Measurements from ENCODE around the gene IRF2BP1.

IRF2BP1 gene

DNA sequence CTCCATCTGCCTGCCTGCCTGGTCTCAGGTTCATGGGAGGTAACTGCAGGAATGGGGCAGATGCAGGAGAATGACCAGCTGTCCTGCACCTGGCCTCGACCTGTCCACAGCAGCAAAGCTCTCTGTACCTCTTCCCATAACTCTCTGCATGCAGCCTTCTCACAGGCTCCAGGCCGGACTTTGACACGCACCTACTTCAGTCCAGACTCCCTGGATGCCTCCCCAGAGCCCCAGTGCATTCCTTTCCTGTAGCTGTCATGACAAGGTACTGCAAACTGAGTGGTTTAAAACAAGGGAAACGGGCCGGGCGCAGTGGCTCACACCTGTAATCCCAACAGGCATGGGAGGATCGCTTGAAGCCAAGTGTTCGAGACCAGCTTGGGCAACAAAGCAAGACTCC lies 25.4 kb upstream of the IRF2BP1 start:
- no peak for TF ChIP-seq BACH2 (CRISPR knock-in tag; IDR thresholded peaks at IDR 0.05; ENCODE audit: borderline replicate concordance)
- no peak for TF ChIP-seq ZNF8 (CRISPR knock-in tag; IDR thresholded peaks at IDR 0.05)
- no peak for TF ChIP-seq SNAI2 (CRISPR knock-in tag; IDR thresholded peaks at IDR 0.05)
- no peak for TF ChIP-seq CSRNP3 (CRISPR knock-in tag; IDR thresholded peaks at IDR 0.05)
- no peak for TF ChIP-seq RARB (CRISPR knock-in tag; IDR thresholded peaks at IDR 0.05)
- no peak for TF ChIP-seq ZFP3 (CRISPR knock-in tag; IDR thresholded peaks at IDR 0.05)
- TF ChIP-seq TOX (CRISPR knock-in tag; IDR thresholded peaks at IDR 0.05; ENCODE audit: borderline replicate concordance), result no peak
- no peak for TF ChIP-seq GLIS3 (CRISPR knock-in tag; IDR thresholded peaks at IDR 0.05)
- TF ChIP-seq OSR1 (CRISPR knock-in tag; IDR thresholded peaks at IDR 0.05), result no peak
- no peak for TF ChIP-seq ESRRG (CRISPR knock-in tag; IDR thresholded peaks at IDR 0.05)
- TF ChIP-seq ARNTL (CRISPR knock-in tag; IDR thresholded peaks at IDR 0.05; ENCODE audit: borderline replicate concordance, low read depth), result no peak
- TF ChIP-seq, protein P1, sequence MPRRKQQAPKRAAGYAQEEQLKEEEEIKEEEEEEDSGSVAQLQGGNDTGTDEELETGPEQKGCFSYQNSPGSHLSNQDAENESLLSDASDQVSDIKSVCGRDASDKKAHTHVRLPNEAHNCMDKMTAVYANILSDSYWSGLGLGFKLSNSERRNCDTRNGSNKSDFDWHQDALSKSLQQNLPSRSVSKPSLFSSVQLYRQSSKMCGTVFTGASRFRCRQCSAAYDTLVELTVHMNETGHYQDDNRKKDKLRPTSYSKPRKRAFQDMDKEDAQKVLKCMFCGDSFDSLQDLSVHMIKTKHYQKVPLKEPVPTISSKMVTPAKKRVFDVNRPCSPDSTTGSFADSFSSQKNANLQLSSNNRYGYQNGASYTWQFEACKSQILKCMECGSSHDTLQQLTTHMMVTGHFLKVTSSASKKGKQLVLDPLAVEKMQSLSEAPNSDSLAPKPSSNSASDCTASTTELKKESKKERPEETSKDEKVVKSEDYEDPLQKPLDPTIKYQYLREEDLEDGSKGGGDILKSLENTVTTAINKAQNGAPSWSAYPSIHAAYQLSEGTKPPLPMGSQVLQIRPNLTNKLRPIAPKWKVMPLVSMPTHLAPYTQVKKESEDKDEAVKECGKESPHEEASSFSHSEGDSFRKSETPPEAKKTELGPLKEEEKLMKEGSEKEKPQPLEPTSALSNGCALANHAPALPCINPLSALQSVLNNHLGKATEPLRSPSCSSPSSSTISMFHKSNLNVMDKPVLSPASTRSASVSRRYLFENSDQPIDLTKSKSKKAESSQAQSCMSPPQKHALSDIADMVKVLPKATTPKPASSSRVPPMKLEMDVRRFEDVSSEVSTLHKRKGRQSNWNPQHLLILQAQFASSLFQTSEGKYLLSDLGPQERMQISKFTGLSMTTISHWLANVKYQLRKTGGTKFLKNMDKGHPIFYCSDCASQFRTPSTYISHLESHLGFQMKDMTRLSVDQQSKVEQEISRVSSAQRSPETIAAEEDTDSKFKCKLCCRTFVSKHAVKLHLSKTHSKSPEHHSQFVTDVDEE (CRISPR knock-in tag; IDR thresholded peaks at IDR 0.05), result no peak

DNA sequence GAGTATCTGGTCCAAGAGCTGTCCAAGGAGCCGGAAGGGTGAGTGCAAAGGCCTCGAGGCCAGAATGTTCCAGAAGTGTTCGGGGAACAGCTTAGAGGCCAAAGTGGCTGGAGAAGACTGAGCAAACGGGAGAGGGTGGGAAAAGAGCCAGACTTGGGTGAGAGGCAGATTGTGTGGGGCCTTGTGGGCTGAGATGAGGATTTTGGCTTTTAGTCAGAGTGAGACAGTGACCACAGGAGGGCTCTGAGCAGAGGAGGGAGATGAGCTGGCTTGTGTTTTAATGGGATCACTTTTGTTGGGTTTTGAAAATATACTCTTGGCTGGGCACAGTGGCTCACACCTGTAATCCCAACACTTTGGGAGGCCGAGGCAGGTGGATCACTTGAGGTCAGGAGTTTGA lies 23.0 kb upstream of the IRF2BP1 start:
- no peak for ATAC-seq

More for the DNA sequence above, 25.4 kb upstream of the IRF2BP1 start:
- no peak; the same call in 2 of the 3 replicates for ATAC-seq

More for the DNA sequence above, 23.0 kb upstream of the IRF2BP1 start:
- TF ChIP-seq, protein P2, sequence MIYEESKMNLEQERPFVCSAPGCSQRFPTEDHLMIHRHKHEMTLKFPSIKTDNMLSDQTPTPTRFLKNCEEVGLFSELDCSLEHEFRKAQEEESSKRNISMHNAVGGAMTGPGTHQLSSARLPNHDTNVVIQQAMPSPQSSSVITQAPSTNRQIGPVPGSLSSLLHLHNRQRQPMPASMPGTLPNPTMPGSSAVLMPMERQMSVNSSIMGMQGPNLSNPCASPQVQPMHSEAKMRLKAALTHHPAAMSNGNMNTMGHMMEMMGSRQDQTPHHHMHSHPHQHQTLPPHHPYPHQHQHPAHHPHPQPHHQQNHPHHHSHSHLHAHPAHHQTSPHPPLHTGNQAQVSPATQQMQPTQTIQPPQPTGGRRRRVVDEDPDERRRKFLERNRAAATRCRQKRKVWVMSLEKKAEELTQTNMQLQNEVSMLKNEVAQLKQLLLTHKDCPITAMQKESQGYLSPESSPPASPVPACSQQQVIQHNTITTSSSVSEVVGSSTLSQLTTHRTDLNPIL (CRISPR knock-in tag; IDR thresholded peaks at IDR 0.05; ENCODE audit: low read depth), result no peak
- TF ChIP-seq ZFP3 (CRISPR knock-in tag; IDR thresholded peaks at IDR 0.05) (no peak), ZNF70 (CRISPR knock-in tag; IDR thresholded peaks at IDR 0.05) (no peak), ZC3H10 (CRISPR knock-in tag; IDR thresholded peaks at IDR 0.05) (no peak), RARB (CRISPR knock-in tag; IDR thresholded peaks at IDR 0.05) (no peak), CSRNP3 (CRISPR knock-in tag; IDR thresholded peaks at IDR 0.05) (no peak), ZNF8 (CRISPR knock-in tag; IDR thresholded peaks at IDR 0.05) (no peak), CSDC2 (CRISPR knock-in tag; IDR thresholded peaks at IDR 0.05) (no peak), ZFP30 (CRISPR knock-in tag; IDR thresholded peaks at IDR 0.05) (no peak), TCF4 (CRISPR knock-in tag; IDR thresholded peaks at IDR 0.05; ENCODE audit: borderline replicate concordance) (no peak)
- TF ChIP-seq, protein P3, sequence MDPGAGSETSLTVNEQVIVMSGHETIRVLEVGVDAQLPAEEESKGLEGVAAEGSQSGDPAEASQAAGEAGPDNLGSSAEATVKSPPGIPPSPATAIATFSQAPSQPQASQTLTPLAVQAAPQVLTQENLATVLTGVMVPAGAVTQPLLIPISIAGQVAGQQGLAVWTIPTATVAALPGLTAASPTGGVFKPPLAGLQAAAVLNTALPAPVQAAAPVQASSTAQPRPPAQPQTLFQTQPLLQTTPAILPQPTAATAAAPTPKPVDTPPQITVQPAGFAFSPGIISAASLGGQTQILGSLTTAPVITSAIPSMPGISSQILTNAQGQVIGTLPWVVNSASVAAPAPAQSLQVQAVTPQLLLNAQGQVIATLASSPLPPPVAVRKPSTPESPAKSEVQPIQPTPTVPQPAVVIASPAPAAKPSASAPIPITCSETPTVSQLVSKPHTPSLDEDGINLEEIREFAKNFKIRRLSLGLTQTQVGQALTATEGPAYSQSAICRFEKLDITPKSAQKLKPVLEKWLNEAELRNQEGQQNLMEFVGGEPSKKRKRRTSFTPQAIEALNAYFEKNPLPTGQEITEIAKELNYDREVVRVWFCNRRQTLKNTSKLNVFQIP (CRISPR knock-in tag; IDR thresholded peaks at IDR 0.05; ENCODE audit: borderline replicate concordance, low read depth), result no peak
- TF ChIP-seq, protein P1 (CRISPR knock-in tag; IDR thresholded peaks at IDR 0.05), result no peak

Data from SK-N-SH treated with all-trans-retinoic acid at 6 μM for 48 hours (cell line).